ENCODE data around the gene SFMBT2. TPM values are rescaled to one million over a fixed set of nuclear protein-coding genes. Genes with fewer than 3 reads are reported as not detected.
"Not testable (repeated sequence)": the region's sequence is repeated elsewhere in the genome, so short reads cannot be mapped to it uniquely, and the experiment has no call there.

SFMBT2 gene
- total RNA-seq, 1 donor, result 2.0 TPM

- H3K4me3 ChIP-seq (ENCODE audit: low read depth, low read length), result no peak overlapping the region
- no peak for DNase-seq (ENCODE audit: low read depth)
- no peak for TF ChIP-seq CTCF (IDR thresholded peaks at IDR 0.05; ENCODE audit: insufficient read depth, low read length)
Measured at GRCh38 chr10:7302930-7303557, 107.8 kb downstream of the SFMBT2 start.

- H3K4me3 ChIP-seq (ENCODE audit: low read depth, low read length), result no peak overlapping the region
- no peak for TF ChIP-seq CTCF (IDR thresholded peaks at IDR 0.05; ENCODE audit: insufficient read depth, low read length)
- DNase-seq (ENCODE audit: low read depth), result no peak
Measured at GRCh38 chr10:7302392-7302906, 108.4 kb downstream of the SFMBT2 start.

GRCh38 chr10:7301006-7301778 is 109.6 kb downstream of the SFMBT2 start:
- no peak overlapping the region for H3K4me3 ChIP-seq (ENCODE audit: low read depth, low read length)
- TF ChIP-seq CTCF (IDR thresholded peaks at IDR 0.05; ENCODE audit: insufficient read depth, low read length), result no peak
- no peak for DNase-seq (ENCODE audit: low read depth)

GRCh38 chr10:7300384-7300971 is 110.4 kb downstream of the SFMBT2 start:
- H3K4me3 ChIP-seq (ENCODE audit: low read depth, low read length), result no peak overlapping the region
- no peak for TF ChIP-seq CTCF (IDR thresholded peaks at IDR 0.05; ENCODE audit: insufficient read depth, low read length)
- DNase-seq (ENCODE audit: low read depth), result no peak

GRCh38 chr10:7299601-7300325 is 111.1 kb downstream of the SFMBT2 start:
- not testable (repeated sequence) for DNase-seq (ENCODE audit: low read depth); H3K4me3 ChIP-seq (ENCODE audit: low read depth, low read length)

- TF ChIP-seq CTCF (IDR thresholded peaks at IDR 0.05; ENCODE audit: insufficient read depth, low read length), result no peak
- no peak overlapping the region for H3K4me3 ChIP-seq (ENCODE audit: low read depth, low read length)
- DNase-seq (ENCODE audit: low read depth), result no peak
Measured at GRCh38 chr10:7298495-7298894, 112.3 kb downstream of the SFMBT2 start.
